Stimulated activated CD4-positive, alpha-beta T cell treated with anti-CD3 and anti-CD28 coated beads, TNF-alpha, amount 100 ng/mL, for 48 hours (primary cell): ENCODE data around the gene NAA20.
"Not testable (repeated sequence)": the region's sequence is repeated elsewhere in the genome, so short reads cannot be mapped to it uniquely, and the experiment has no call there.

Experiments used
- DNase-seq, 3 donors: peaks; one replicate each; pipeline ENCODE4 v3.0.0-alpha.2; 2020; ENCODE audit warnings: low read depth in 3 of 3

NAA20 gene

GRCh38 chr20:19991854-19992253 is 25.3 kb upstream of the NAA20 start:
- no peak for DNase-seq

GRCh38 chr20:19992996-19993908 is 23.9 kb upstream of the NAA20 start:
- no peak for DNase-seq

DNA sequence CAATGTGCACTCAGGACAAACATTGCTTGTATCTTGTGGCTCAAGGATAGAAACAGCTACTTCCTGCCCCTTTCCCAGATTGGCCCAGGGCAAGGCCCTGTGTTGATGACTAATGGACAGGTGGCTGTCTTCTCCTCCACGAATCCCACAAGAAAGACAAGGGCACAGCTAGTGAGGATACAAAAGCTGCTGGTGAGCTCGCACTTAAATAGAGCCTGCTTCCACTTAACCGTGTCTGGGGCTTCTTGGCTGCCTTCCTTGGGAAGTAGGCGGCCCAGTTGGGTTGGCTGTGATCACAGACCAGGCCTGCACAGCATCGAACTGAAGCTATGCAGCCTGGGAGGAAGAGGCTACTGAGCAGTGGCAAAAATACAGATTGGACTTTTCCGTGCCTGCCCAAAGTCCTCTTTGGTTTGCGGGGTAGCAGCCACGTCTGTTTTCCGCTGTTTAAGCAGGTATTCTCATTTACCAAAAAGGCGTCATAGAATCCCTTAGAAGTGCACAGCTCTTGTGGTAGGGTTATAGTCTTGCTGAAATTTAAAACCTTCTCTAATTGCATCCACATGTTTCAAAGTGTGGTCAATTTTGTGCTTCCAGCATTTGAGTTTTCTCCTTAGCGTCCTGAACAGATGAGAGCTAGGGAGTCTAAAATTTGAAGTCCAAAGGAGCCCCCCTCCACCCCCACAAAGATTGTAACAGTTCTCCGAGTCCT is 23.0 kb upstream of the NAA20 start:
- DNase-seq, result no peak

DNA sequence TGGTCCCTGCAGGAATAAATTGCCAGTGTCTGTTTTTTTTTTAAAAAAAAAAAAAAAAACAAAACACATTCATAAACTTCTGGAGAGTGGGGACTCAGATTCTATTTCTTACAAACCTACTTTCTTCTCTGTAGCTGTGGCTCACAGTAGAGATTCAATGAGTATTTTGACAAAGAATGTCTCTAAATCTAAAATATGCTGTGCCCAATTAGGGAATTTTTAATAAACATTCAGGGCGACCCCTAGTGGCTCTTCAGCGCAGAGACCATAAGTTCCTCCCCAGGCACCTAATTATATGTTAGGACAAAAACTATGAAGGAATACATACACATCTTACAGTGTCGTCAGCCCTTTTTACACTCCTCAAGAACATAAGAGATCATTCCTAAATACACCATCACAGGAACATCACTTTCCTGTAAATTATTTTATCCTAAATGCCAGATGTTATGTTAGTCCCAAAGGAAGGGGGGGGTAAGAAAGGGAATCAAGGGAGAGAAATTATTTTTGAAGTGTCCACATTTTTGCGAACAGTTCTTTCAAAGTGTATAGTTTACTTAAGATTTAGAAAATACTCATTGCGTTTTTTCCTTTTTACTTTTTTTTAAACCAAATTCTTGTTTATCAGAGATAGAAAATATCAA is 21.8 kb upstream of the NAA20 start:
- no peak for DNase-seq

DNA sequence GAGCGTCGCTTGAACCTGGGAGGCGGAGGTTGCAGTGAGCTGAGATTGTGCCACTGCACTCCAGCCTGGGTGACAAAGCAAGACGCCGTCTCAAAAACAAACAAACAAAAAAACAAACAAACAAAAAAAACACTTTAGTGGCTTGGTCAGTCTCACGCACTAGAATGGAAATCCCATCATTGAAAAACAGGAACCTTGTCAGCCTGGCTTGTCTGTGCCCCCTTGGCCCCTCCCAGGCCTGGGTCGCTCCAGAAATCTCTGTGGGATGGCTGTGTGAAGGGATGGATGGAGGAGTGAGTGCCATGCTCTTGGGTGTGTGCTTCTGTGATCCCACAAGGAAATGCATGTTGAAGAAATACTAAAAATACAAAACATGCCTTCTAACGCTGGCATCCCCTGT is 20.9 kb upstream of the NAA20 start:
- no peak for DNase-seq

DNA sequence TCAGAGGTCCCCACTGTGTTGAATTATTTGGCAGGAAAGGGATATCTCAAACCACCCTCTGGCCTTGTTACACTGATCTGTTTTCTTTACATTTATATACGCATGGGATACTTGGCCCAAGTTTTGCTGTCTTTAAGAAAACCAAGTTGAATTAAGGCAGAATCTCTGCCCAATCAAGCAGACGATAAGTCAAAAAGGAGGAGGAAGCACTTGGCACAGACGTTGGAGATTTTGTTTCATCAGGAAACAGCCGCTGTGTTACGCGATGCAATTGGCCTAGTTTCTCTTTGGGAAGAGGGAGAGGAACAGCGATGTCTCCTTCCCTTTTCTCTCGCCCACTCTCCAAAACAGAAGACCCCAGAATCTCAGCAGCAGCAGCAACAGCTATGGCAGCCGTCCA is 20.2 kb upstream of the NAA20 start:
- no peak for DNase-seq

DNA sequence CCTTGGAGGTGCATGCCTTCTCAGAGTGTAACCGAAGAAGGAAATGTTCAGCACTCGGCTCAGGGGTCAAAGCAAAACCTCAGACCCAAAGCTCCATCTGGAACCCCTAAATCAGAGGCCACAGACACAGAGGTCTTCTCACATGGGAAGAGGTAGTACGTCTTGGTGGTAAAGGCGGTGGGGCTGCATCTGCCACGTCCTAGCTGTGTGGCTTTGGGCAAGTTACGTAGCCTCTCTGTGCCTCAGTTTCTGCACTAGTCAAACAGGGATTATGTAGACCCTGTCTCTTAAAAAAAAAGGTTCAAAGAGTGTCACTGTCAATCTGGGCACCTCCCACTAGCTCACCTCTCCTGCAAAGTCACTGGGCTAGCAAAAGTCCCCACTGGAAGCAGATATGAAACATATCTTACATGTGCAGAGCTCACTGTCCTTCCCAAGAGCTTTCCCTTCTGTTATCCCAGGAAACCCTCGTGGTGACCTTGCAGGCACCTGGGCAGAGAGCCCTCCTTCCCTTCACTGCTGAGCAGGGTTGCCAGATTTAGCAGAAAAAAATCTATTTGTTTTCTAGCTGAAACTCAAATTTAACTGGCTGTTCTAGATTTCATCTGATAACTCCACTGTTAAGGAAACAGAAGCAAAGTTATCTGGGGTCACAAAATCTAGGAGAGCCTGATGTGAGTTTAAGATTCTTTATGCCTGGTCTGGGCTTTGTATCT is 18.0 kb upstream of the NAA20 start:
- no peak for DNase-seq

- DNase-seq, result no peak
Measured at GRCh38 chr20:20000211-20000968, 16.8 kb upstream of the NAA20 start.

GRCh38 chr20:20002101-20002998 is 14.8 kb upstream of the NAA20 start:
- DNase-seq, result no peak

- DNase-seq, result peak in 1 of 3 donors; percentile 24
Measured at GRCh38 chr20:20003031-20003954, 13.9 kb upstream of the NAA20 start.

DNA sequence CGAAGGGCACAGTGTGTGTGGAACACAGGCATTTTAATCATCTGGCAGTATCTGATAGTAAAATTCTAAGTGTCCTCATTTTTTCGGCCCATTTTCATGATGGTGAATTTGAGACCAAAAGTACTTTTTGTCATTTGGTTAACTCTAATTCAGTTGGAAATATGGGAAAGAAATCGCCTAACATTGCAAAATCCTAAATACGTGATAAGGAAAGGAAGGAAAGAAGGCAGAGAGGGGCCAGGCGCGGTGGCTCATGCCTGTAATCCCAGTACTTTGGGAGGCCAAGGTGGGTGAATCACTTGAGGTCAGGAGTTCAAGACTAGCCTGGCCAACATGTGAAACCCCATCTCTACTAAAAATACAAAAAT is 13.2 kb upstream of the NAA20 start:
- DNase-seq, result not testable (repeated sequence)

DNA sequence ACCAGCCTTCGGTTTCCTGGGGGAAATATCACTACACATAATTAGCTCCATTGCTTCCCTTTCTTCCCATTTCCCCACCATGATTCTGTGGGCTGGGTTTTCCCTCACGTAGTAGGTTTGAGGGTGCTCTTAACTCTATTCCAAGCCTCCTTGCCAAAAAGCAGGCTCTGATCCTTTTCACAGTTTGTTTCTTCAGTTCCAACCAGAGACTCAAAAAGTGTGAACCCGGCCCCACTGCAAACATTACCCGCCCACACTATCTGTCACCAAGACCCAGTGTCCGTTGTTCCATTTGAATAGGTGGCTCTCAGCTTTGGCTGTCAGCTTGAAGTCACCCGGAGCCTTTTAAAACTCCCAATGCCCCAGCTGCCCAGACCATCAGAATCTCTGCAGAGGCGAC is 11.8 kb upstream of the NAA20 start:
- DNase-seq, result no peak

DNA sequence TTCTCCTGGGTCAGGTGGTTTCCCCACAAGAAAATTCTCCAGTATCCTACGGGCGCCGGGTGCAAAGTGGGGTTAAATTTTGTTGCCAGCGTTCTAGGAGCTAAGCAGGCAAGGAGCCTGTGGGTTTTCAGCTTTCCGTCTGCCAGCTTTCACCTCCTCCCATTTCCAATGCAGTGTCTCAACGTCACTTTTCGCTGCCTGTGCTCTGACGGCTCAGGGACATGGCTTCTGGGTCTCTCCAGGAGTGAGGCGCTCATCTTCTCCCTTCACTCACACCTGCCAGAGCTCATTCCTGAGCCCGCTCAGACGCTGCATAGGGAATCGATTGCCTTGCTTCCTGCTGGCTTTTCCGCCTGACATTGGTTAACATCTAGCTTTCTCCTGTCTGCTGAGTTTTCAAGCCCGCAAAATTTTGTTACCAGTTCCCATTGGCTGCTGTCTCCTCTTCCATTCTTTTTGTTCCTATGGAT is 7.3 kb upstream of the NAA20 start:
- no peak for DNase-seq

GRCh38 chr20:20010639-20011500 is 6.3 kb upstream of the NAA20 start:
- no peak for DNase-seq

- no peak for DNase-seq
Measured at GRCh38 chr20:20012541-20012940, 4.6 kb upstream of the NAA20 start.

- no peak for DNase-seq
Measured at GRCh38 chr20:20014659-20015058, 2.5 kb upstream of the NAA20 start.

- DNase-seq, result no peak
Measured at GRCh38 chr20:20017844-20018185, 653 bp downstream of the NAA20 start.

DNA sequence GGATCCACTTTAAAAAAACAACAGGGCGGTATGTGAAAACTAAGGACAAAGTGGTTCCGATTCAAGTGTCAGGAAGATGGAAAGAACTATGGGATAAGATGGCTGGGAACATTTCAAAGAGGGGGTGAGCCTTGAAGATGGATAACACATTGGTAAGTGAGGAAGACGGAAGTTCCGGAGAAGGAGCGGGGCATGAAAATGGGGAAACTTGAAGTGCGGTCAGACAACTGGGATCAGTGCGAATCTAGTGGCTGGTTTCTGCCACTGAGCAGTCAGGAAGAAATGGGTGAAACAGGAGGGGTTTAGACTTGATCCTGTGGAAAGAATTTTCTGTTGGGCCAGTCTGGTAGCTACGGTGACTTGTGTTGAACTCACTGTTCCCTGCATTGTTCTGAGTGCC is 1.2 kb downstream of the NAA20 start:
- DNase-seq, result no peak
